Panc1 (cell line): ENCODE measurements around the gene NKX2-1.
A peak's percentile ranks its signal among the peaks of the same experiment; 100 is the strongest.

ENCODE experiments used
- POLR2AphosphoS5 ChIP-seq: IDR thresholded peaks from 2 replicates; pipeline ENCODE4 v1.6.1; 2012; ENCODE audit warnings: mild to moderate bottlenecking, low read depth, low read length, moderate library complexity
- TCF7L2 ChIP-seq: IDR thresholded peaks from 2 replicates; pipeline ENCODE4 v1.6.1; 2011; ENCODE audit warnings: mild to moderate bottlenecking, low read depth, low read length, inconsistent platforms
- TF ChIP-seq, protein P1 (sequence below): fragments of 450-650 bp; IDR thresholded peaks from 2 replicates; pipeline ENCODE4 v1.5.1; 2017; ENCODE audit warnings: mild to moderate bottlenecking
- TF ChIP-seq, protein P2 (sequence below), 2 experiments: IDR thresholded peaks; 2 replicates each; pipeline ENCODE4 v1.6.1; 2011 to 2012; ENCODE audit warnings: low read depth in 2 of 2, control low read depth in 1 of 2, low read length in 1 of 2, mild to moderate bottlenecking in 1 of 2, moderate library complexity in 1 of 2; ENCODE audit not compliant: insufficient read depth in 1 of 2

DNA sequence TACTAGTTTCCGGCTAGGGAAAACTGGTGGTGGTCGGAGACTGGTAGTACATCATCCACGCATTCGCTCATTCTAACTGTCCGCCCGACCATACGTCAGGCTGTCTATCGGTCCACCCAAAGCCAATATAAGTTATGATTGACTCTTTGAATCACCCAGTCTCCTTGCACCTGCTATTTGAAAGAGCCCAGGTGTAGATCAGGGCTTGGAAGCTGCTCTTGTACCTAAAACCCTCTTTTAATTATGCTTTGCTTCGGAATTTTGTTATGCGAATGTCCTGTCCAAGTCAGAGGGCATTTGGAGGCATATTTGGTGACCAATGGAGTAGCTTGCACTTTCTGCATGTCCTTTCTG, 5.7 kb upstream of the NKX2-1 start:
- TF ChIP-seq, protein P1, sequence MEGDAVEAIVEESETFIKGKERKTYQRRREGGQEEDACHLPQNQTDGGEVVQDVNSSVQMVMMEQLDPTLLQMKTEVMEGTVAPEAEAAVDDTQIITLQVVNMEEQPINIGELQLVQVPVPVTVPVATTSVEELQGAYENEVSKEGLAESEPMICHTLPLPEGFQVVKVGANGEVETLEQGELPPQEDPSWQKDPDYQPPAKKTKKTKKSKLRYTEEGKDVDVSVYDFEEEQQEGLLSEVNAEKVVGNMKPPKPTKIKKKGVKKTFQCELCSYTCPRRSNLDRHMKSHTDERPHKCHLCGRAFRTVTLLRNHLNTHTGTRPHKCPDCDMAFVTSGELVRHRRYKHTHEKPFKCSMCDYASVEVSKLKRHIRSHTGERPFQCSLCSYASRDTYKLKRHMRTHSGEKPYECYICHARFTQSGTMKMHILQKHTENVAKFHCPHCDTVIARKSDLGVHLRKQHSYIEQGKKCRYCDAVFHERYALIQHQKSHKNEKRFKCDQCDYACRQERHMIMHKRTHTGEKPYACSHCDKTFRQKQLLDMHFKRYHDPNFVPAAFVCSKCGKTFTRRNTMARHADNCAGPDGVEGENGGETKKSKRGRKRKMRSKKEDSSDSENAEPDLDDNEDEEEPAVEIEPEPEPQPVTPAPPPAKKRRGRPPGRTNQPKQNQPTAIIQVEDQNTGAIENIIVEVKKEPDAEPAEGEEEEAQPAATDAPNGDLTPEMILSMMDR = peak; percentile 43
- no peak for TF ChIP-seq TCF7L2
- no peak for TF ChIP-seq POLR2AphosphoS5
- TF ChIP-seq, protein P2, sequence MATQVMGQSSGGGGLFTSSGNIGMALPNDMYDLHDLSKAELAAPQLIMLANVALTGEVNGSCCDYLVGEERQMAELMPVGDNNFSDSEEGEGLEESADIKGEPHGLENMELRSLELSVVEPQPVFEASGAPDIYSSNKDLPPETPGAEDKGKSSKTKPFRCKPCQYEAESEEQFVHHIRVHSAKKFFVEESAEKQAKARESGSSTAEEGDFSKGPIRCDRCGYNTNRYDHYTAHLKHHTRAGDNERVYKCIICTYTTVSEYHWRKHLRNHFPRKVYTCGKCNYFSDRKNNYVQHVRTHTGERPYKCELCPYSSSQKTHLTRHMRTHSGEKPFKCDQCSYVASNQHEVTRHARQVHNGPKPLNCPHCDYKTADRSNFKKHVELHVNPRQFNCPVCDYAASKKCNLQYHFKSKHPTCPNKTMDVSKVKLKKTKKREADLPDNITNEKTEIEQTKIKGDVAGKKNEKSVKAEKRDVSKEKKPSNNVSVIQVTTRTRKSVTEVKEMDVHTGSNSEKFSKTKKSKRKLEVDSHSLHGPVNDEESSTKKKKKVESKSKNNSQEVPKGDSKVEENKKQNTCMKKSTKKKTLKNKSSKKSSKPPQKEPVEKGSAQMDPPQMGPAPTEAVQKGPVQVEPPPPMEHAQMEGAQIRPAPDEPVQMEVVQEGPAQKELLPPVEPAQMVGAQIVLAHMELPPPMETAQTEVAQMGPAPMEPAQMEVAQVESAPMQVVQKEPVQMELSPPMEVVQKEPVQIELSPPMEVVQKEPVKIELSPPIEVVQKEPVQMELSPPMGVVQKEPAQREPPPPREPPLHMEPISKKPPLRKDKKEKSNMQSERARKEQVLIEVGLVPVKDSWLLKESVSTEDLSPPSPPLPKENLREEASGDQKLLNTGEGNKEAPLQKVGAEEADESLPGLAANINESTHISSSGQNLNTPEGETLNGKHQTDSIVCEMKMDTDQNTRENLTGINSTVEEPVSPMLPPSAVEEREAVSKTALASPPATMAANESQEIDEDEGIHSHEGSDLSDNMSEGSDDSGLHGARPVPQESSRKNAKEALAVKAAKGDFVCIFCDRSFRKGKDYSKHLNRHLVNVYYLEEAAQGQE (IDR thresholded peaks at IDR 0.05; ENCODE audit: insufficient read depth in 1 of 2, low read depth in 2 of 2, low read length in 1 of 2) = no peak
